ENCODE measurements around the gene RHBDF2.
"Not testable (repeated sequence)": the region's sequence is repeated elsewhere in the genome, so short reads cannot be mapped to it uniquely, and the experiment has no call there.

Gene RHBDF2

GRCh38 chr17:76521683-76522082 is 20.5 kb upstream of the RHBDF2 start:
- not testable (repeated sequence) for H3K36me3 ChIP-seq (ENCODE audit: control insufficient read depth, insufficient read depth, low read length); H3K27me3 ChIP-seq (ENCODE audit: control insufficient read depth, insufficient read depth, low read length); H3K9me3 ChIP-seq (ENCODE audit: control insufficient read depth, insufficient read depth, low read depth, low read length); H3K4me1 ChIP-seq (ENCODE audit: control insufficient read depth, insufficient read depth, low read length); H3K27ac ChIP-seq (ENCODE audit: low read depth, low read length); H3K4me3 ChIP-seq (ENCODE audit: low read depth, low read length); H3K9ac ChIP-seq (ENCODE audit: low read length)

GRCh38 chr17:76521262-76521661 is 20.0 kb upstream of the RHBDF2 start:
- H3K4me1 ChIP-seq (ENCODE audit: control insufficient read depth, insufficient read depth, low read length) = peaks cover 10% of the 10 kb centered on the region; the same call in 1 of the 2 replicates
- no peak overlapping the region for H3K9ac ChIP-seq (ENCODE audit: low read length)
- no peaks in the 10 kb centered on the region for H3K9me3 ChIP-seq (ENCODE audit: control insufficient read depth, insufficient read depth, low read depth, low read length)
- H3K27me3 ChIP-seq (ENCODE audit: control insufficient read depth, insufficient read depth, low read length) = peaks cover 6% of the 10 kb centered on the region; the same call in 1 of the 2 replicates
- no peak overlapping the region for H3K27ac ChIP-seq (ENCODE audit: low read depth, low read length)
- H3K36me3 ChIP-seq (ENCODE audit: control insufficient read depth, insufficient read depth, low read length) = no peaks in the 10 kb centered on the region
- H3K4me3 ChIP-seq (ENCODE audit: low read depth, low read length) = no peak overlapping the region

GRCh38 chr17:76519048-76519966 is 18.1 kb upstream of the RHBDF2 start:
- Histone ChIP-seq H3K9ac (ENCODE audit: low read length) (no peak overlapping the region), H3K4me1 (ENCODE audit: control insufficient read depth, insufficient read depth, low read length) (peaks cover 3% of the 10 kb centered on the region; the same call in 1 of the 2 replicates), H3K27me3 (ENCODE audit: control insufficient read depth, insufficient read depth, low read length) (peaks cover 6% of the 10 kb centered on the region; the same call in 1 of the 2 replicates), H3K27ac (ENCODE audit: low read depth, low read length) (no peak overlapping the region), H3K9me3 (ENCODE audit: control insufficient read depth, insufficient read depth, low read depth, low read length) (no peaks in the 10 kb centered on the region), H3K36me3 (ENCODE audit: control insufficient read depth, insufficient read depth, low read length) (no peaks in the 10 kb centered on the region), H3K4me3 (ENCODE audit: low read depth, low read length) (no peak overlapping the region)

GRCh38 chr17:76517638-76518038 is 16.4 kb upstream of the RHBDF2 start:
- no peaks in the 10 kb centered on the region for H3K27me3 ChIP-seq (ENCODE audit: control insufficient read depth, insufficient read depth, low read length)
- no peak overlapping the region for H3K27ac ChIP-seq (ENCODE audit: low read depth, low read length)
- H3K9ac ChIP-seq (ENCODE audit: low read length) = no peak overlapping the region
- peaks cover 3% of the 10 kb centered on the region; the same call in 1 of the 2 replicates for H3K4me1 ChIP-seq (ENCODE audit: control insufficient read depth, insufficient read depth, low read length)
- no peak overlapping the region for H3K4me3 ChIP-seq (ENCODE audit: low read depth, low read length)
- no peaks in the 10 kb centered on the region for H3K36me3 ChIP-seq (ENCODE audit: control insufficient read depth, insufficient read depth, low read length)
- no peaks in the 10 kb centered on the region for H3K9me3 ChIP-seq (ENCODE audit: control insufficient read depth, insufficient read depth, low read depth, low read length)

- Histone ChIP-seq H3K4me1 (ENCODE audit: control insufficient read depth, insufficient read depth, low read length) (peaks cover 3% of the 10 kb centered on the region; the same call in 1 of the 2 replicates), H3K27me3 (ENCODE audit: control insufficient read depth, insufficient read depth, low read length) (no peaks in the 10 kb centered on the region), H3K9ac (ENCODE audit: low read length) (no peak overlapping the region), H3K4me3 (ENCODE audit: low read depth, low read length) (no peak overlapping the region), H3K9me3 (ENCODE audit: control insufficient read depth, insufficient read depth, low read depth, low read length) (no peaks in the 10 kb centered on the region), H3K36me3 (ENCODE audit: control insufficient read depth, insufficient read depth, low read length) (no peaks in the 10 kb centered on the region), H3K27ac (ENCODE audit: low read depth, low read length) (no peak overlapping the region)
Observed at GRCh38 chr17:76515274-76515949, 14.2 kb upstream of the RHBDF2 start.

GRCh38 chr17:76514355-76514754 is 13.1 kb upstream of the RHBDF2 start:
- H3K9me3 ChIP-seq (ENCODE audit: control insufficient read depth, insufficient read depth, low read depth, low read length); H3K4me3 ChIP-seq (ENCODE audit: low read depth, low read length); H3K36me3 ChIP-seq (ENCODE audit: control insufficient read depth, insufficient read depth, low read length); H3K27ac ChIP-seq (ENCODE audit: low read depth, low read length); H3K27me3 ChIP-seq (ENCODE audit: control insufficient read depth, insufficient read depth, low read length); H3K9ac ChIP-seq (ENCODE audit: low read length); H3K4me1 ChIP-seq (ENCODE audit: control insufficient read depth, insufficient read depth, low read length): not testable (repeated sequence)

- Histone ChIP-seq H3K9ac (ENCODE audit: low read length) (no peak overlapping the region), H3K27ac (ENCODE audit: low read depth, low read length) (no peak overlapping the region), H3K9me3 (ENCODE audit: control insufficient read depth, insufficient read depth, low read depth, low read length) (no peaks in the 10 kb centered on the region)
Observed at GRCh38 chr17:76513306-76513692, 12.1 kb upstream of the RHBDF2 start.

GRCh38 chr17:76512366-76513305 is 11.4 kb upstream of the RHBDF2 start:
- Histone ChIP-seq H3K27ac (ENCODE audit: low read depth, low read length) (no peak overlapping the region), H3K4me1 (ENCODE audit: control insufficient read depth, insufficient read depth, low read length) (no peaks in the 10 kb centered on the region; the same call in 1 of the 2 replicates), H3K27me3 (ENCODE audit: control insufficient read depth, insufficient read depth, low read length) (peaks cover 5% of the 10 kb centered on the region), H3K9me3 (ENCODE audit: control insufficient read depth, insufficient read depth, low read depth, low read length) (no peaks in the 10 kb centered on the region), H3K4me3 (ENCODE audit: low read depth, low read length) (no peak overlapping the region), H3K9ac (ENCODE audit: low read length) (no peak overlapping the region), H3K36me3 (ENCODE audit: control insufficient read depth, insufficient read depth, low read length) (no peaks in the 10 kb centered on the region)

More at GRCh38 chr17:76513306-76513692, 12.1 kb upstream of the RHBDF2 start:
- H3K27me3 ChIP-seq (ENCODE audit: control insufficient read depth, insufficient read depth, low read length) = no peaks in the 10 kb centered on the region
- no peak overlapping the region for H3K4me3 ChIP-seq (ENCODE audit: low read depth, low read length)
- no peaks in the 10 kb centered on the region for H3K36me3 ChIP-seq (ENCODE audit: control insufficient read depth, insufficient read depth, low read length)
- H3K4me1 ChIP-seq (ENCODE audit: control insufficient read depth, insufficient read depth, low read length) = no peaks in the 10 kb centered on the region; the same call in 1 of the 2 replicates

GRCh38 chr17:76511668-76512365 is 10.6 kb upstream of the RHBDF2 start:
- Histone ChIP-seq H3K4me3 (ENCODE audit: low read depth, low read length) (no peak overlapping the region), H3K27ac (ENCODE audit: low read depth, low read length) (no peak overlapping the region), H3K4me1 (ENCODE audit: control insufficient read depth, insufficient read depth, low read length) (no peaks in the 10 kb centered on the region; the same call in 1 of the 2 replicates), H3K9me3 (ENCODE audit: control insufficient read depth, insufficient read depth, low read depth, low read length) (no peaks in the 10 kb centered on the region), H3K36me3 (ENCODE audit: control insufficient read depth, insufficient read depth, low read length) (no peaks in the 10 kb centered on the region), H3K27me3 (ENCODE audit: control insufficient read depth, insufficient read depth, low read length) (peaks cover 11% of the 10 kb centered on the region), H3K9ac (ENCODE audit: low read length) (no peak overlapping the region)

GRCh38 chr17:76510831-76511244 is 9.6 kb upstream of the RHBDF2 start:
- Histone ChIP-seq H3K27me3 (ENCODE audit: control insufficient read depth, insufficient read depth, low read length) (peaks cover 14% of the 10 kb centered on the region), H3K36me3 (ENCODE audit: control insufficient read depth, insufficient read depth, low read length) (no peaks in the 10 kb centered on the region), H3K4me3 (ENCODE audit: low read depth, low read length) (no peak overlapping the region), H3K9ac (ENCODE audit: low read length) (no peak overlapping the region), H3K9me3 (ENCODE audit: control insufficient read depth, insufficient read depth, low read depth, low read length) (no peaks in the 10 kb centered on the region), H3K27ac (ENCODE audit: low read depth, low read length) (no peak overlapping the region), H3K4me1 (ENCODE audit: control insufficient read depth, insufficient read depth, low read length) (peaks cover 8% of the 10 kb centered on the region)

All from HUES6 (cell line).